Tibial artery (tissue), 4 donors: ENCODE data around the gene GAGE12E.
"Not testable (repeated sequence)": the region's sequence is repeated elsewhere in the genome, so short reads cannot be mapped to it uniquely, and the experiment has no call there.

Source experiments
- DNase-seq, 2 donors: peaks; one replicate each; pipeline ENCODE4 v3.0.0-alpha.2; 2019
- H3K27ac ChIP-seq, 2 donors: fragments of 200-600 bp; sonication (generic) in 1 of 2; 1 replicate in 1 of 2; 2 replicates in 1 of 2; pipeline ENCODE4 v1.5.1; 2018 to 2019; ENCODE audit warnings: mild to moderate bottlenecking in 1 of 2
- H3K27me3 ChIP-seq, 2 donors: fragments of 200-600 bp; sonication (generic) in 1 of 2; one replicate each; pipeline versions ENCODE4 v1.5.1 to v1.6.0; 2016 to 2019
- H3K36me3 ChIP-seq, 3 donors: fragments of 200-600 bp; sonication (generic) in 2 of 3; one replicate each; pipeline ENCODE4 v1.5.1; 2016 to 2019; ENCODE audit warnings: mild to moderate bottlenecking in 2 of 3
- H3K4me1 ChIP-seq, 4 donors: fragments of 200-600 bp; sonication (generic) in 2 of 4; 1 replicate in 3 of 4; 2 replicates in 1 of 4; pipeline ENCODE4 v1.5.1; 2016 to 2019
- H3K4me3 ChIP-seq, 2 donors: fragments of 200-600 bp; sonication (generic) in 1 of 2; 1 replicate in 1 of 2; 2 replicates in 1 of 2; pipeline ENCODE4 v1.5.1; 2018 to 2019; ENCODE audit warnings: mild to moderate bottlenecking in 2 of 2
- H3K9me3 ChIP-seq, 3 donors: fragments of 200-600 bp; sonication (generic) in 1 of 3; one replicate each; pipeline ENCODE4 v1.5.1; 2016 to 2019
- intact Hi-C: fragments of 100-400 bp; cut with DNase I; formaldehyde crosslinking; loops from one replicate; pipeline ENCODE4 v1.15.0; 2023; ENCODE audit warnings: low total_unique reads

Gene GAGE12E

DNA sequence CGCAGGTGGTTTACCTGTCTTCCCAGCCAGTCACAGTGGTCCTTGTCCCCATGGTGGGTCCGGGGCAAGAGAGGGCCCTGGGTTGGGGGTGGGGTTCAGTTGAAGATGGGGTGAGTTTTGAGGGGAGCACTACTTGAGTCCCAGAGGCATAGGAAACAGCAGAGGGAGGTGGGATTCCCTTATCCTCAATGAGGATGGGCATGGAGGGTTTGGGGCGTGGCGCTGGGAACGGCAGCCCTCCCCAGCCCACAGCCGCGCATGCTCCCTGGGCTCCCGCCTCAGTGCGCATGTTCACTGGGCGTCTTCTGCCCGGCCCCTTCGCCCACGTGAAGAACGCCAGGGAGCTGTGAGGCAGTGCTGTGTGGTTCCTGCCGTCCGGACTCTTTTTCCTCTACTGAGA lies at the start of gene GAGE12E:
Gene GAGE12E (plus strand): TSS at position 301 of the 400 bp plus-strand sequence. CDS start 1,155 bp downstream, outside the sequence.
- H3K4me1 ChIP-seq, DNase-seq, H3K9me3 ChIP-seq, H3K36me3 ChIP-seq, intact Hi-C loops, H3K27ac ChIP-seq, H3K27me3 ChIP-seq, H3K4me3 ChIP-seq: not testable (repeated sequence)

DNA sequence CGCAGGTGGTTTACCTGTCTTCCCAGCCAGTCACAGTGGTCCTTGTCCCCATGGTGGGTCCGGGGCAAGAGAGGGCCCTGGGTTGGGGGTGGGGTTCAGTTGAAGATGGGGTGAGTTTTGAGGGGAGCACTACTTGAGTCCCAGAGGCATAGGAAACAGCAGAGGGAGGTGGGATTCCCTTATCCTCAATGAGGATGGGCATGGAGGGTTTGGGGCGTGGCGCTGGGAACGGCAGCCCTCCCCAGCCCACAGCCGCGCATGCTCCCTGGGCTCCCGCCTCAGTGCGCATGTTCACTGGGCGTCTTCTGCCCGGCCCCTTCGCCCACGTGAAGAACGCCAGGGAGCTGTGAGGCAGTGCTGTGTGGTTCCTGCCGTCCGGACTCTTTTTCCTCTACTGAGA lies 19.2 kb upstream of the GAGE12E start, which contains the start of gene GAGE12C:
Gene GAGE12C (plus strand): TSS at position 301 of the 400 bp plus-strand sequence. CDS start 1,155 bp downstream, outside the sequence.
- H3K36me3 ChIP-seq, H3K4me3 ChIP-seq, H3K4me1 ChIP-seq, H3K9me3 ChIP-seq, intact Hi-C loops, H3K27ac ChIP-seq, DNase-seq, H3K27me3 ChIP-seq: not testable (repeated sequence)

DNA sequence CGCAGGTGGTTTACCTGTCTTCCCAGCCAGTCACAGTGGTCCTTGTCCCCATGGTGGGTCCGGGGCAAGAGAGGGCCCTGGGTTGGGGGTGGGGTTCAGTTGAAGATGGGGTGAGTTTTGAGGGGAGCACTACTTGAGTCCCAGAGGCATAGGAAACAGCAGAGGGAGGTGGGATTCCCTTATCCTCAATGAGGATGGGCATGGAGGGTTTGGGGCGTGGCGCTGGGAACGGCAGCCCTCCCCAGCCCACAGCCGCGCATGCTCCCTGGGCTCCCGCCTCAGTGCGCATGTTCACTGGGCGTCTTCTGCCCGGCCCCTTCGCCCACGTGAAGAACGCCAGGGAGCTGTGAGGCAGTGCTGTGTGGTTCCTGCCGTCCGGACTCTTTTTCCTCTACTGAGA lies 9.7 kb upstream of the GAGE12E start, which contains the start of gene GAGE12D:
Gene GAGE12D (plus strand): TSS at position 301 of the 400 bp plus-strand sequence. CDS start 1,155 bp downstream, outside the sequence.
- intact Hi-C loops, H3K4me3 ChIP-seq, H3K27ac ChIP-seq, H3K9me3 ChIP-seq, H3K36me3 ChIP-seq, H3K27me3 ChIP-seq, H3K4me1 ChIP-seq, DNase-seq: not testable (repeated sequence)

GRCh38 chrX:49560542-49560941 lies 9.5 kb downstream of the GAGE12E start, which contains the start of gene GAGE12F:
GAGE12F (plus strand) TSS chrX:49560842; CDS start chrX:49561997, 1,155 bp downstream.
- H3K36me3 ChIP-seq, DNase-seq, H3K9me3 ChIP-seq, H3K4me1 ChIP-seq, H3K4me3 ChIP-seq, intact Hi-C loops, H3K27ac ChIP-seq, H3K27me3 ChIP-seq: not testable (repeated sequence)

DNA sequence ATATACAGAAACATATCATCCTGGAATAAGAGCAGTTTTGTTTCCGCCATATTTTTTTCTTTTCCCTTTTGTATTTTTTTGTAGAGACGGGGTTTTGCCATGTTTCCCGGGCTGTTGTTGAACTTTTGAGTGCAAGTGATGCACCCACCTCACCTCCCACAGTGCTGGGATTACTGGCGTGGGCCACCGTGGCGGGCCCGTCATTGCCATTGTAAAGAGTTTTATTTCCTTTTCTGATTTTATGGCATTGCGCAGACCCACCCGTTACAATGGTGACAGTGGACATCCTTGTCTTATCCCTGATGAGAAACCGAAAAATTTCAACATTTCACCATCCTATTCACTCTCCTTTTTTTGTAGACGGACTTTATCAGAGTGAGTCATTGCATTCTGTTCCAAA lies 17.6 kb downstream of the GAGE12E start:
- H3K9me3 ChIP-seq, H3K4me3 ChIP-seq, H3K27me3 ChIP-seq, H3K36me3 ChIP-seq, H3K4me1 ChIP-seq, intact Hi-C loops, H3K27ac ChIP-seq: not testable (repeated sequence)
- DNase-seq: peak in 1 of 2 donors; percentile 34

GRCh38 chrX:49569152-49569551 lies 18.1 kb downstream of the GAGE12E start:
- H3K4me1 ChIP-seq, H3K9me3 ChIP-seq, H3K4me3 ChIP-seq, H3K27me3 ChIP-seq, intact Hi-C loops, H3K27ac ChIP-seq, H3K36me3 ChIP-seq: not testable (repeated sequence)
- peak in 1 of 2 donors; percentile 20 for DNase-seq

DNA sequence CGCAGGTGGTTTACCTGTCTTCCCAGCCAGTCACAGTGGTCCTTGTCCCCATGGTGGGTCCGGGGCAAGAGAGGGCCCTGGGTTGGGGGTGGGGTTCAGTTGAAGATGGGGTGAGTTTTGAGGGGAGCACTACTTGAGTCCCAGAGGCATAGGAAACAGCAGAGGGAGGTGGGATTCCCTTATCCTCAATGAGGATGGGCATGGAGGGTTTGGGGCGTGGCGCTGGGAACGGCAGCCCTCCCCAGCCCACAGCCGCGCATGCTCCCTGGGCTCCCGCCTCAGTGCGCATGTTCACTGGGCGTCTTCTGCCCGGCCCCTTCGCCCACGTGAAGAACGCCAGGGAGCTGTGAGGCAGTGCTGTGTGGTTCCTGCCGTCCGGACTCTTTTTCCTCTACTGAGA lies 19.0 kb downstream of the GAGE12E start, which contains the start of gene GAGE12G:
Gene GAGE12G (plus strand): TSS at position 301 of the 400 bp plus-strand sequence. CDS start 1,155 bp downstream, outside the sequence.
- intact Hi-C loops, H3K4me3 ChIP-seq, H3K36me3 ChIP-seq, H3K4me1 ChIP-seq, H3K9me3 ChIP-seq, H3K27me3 ChIP-seq, DNase-seq, H3K27ac ChIP-seq: not testable (repeated sequence)

- H3K36me3 ChIP-seq, H3K4me3 ChIP-seq, intact Hi-C loops, H3K27me3 ChIP-seq, H3K27ac ChIP-seq, H3K9me3 ChIP-seq, DNase-seq, H3K4me1 ChIP-seq: not testable (repeated sequence)
Measured at GRCh38 chrX:49579649-49580048, 28.6 kb downstream of the GAGE12E start, which contains the start of gene GAGE12H. GAGE12H (plus strand) TSS chrX:49579949; CDS start chrX:49581104, 1,155 bp downstream.

DNA sequence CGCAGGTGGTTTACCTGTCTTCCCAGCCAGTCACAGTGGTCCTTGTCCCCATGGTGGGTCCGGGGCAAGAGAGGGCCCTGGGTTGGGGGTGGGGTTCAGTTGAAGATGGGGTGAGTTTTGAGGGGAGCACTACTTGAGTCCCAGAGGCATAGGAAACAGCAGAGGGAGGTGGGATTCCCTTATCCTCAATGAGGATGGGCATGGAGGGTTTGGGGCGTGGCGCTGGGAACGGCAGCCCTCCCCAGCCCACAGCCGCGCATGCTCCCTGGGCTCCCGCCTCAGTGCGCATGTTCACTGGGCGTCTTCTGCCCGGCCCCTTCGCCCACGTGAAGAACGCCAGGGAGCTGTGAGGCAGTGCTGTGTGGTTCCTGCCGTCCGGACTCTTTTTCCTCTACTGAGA lies 38.1 kb downstream of the GAGE12E start, which contains the start of gene GAGE2A:
Gene GAGE2A (plus strand): TSS at position 301 of the 400 bp plus-strand sequence. CDS start 1,155 bp downstream, outside the sequence.
- H3K9me3 ChIP-seq, H3K27me3 ChIP-seq, intact Hi-C loops, H3K4me3 ChIP-seq, H3K36me3 ChIP-seq, H3K27ac ChIP-seq, H3K4me1 ChIP-seq, DNase-seq: not testable (repeated sequence)

- peak in 1 of 2 donors; percentile 52 for DNase-seq
- intact Hi-C loops, H3K4me3 ChIP-seq, H3K27me3 ChIP-seq, H3K4me1 ChIP-seq, H3K27ac ChIP-seq, H3K9me3 ChIP-seq, H3K36me3 ChIP-seq: not testable (repeated sequence)
Measured at GRCh38 chrX:49589769-49590478, 38.8 kb downstream of the GAGE12E start.

- H3K4me1 ChIP-seq, H3K4me3 ChIP-seq, H3K36me3 ChIP-seq, H3K27me3 ChIP-seq, DNase-seq, intact Hi-C loops, H3K9me3 ChIP-seq, H3K27ac ChIP-seq: not testable (repeated sequence)
Measured at GRCh38 chrX:49590488-49590887, 39.4 kb downstream of the GAGE12E start.

DNA sequence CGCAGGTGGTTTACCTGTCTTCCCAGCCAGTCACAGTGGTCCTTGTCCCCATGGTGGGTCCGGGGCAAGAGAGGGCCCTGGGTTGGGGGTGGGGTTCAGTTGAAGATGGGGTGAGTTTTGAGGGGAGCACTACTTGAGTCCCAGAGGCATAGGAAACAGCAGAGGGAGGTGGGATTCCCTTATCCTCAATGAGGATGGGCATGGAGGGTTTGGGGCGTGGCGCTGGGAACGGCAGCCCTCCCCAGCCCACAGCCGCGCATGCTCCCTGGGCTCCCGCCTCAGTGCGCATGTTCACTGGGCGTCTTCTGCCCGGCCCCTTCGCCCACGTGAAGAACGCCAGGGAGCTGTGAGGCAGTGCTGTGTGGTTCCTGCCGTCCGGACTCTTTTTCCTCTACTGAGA lies 47.6 kb downstream of the GAGE12E start, which contains the start of gene GAGE1:
Gene GAGE1 (plus strand): TSS at position 301 of the 400 bp plus-strand sequence. CDS start 1,155 bp downstream, outside the sequence.
- H3K27ac ChIP-seq, H3K27me3 ChIP-seq, H3K4me1 ChIP-seq, H3K9me3 ChIP-seq, H3K4me3 ChIP-seq, DNase-seq, H3K36me3 ChIP-seq, intact Hi-C loops: not testable (repeated sequence)
